Measurements from ENCODE around the gene BMP6. TPM values are rescaled to one million over a fixed set of nuclear protein-coding genes. Genes with fewer than 3 reads are reported as not detected.

BMP6 gene
- total RNA-seq, result 0.74 TPM in 1 of 2 replicates, not detected in the other
- polyA plus RNA-seq, result not detected in 2 replicates

GRCh38 chr6:7725849-7726415, at the start of gene BMP6:
TSS of gene BMP6 (plus strand) at chr6:7726099. CDS start at chr6:7726956, 857 bp downstream.
- peaks cover 93% of the 10 kb centered on the region for H3K27me3 ChIP-seq
- H3K4me3 ChIP-seq, result peak within 1 kb of the TSS; percentile 40
- no peaks in the 10 kb centered on the region for H3K36me3 ChIP-seq
- H3K27ac ChIP-seq, result no peak within 1 kb of the TSS
- DNase-seq (ENCODE audit: low read depth in 1 of 2, low spot score in 1 of 2), result peak; percentile 90 to 96
- peaks cover 5% of the 10 kb centered on the region for H3K4me1 ChIP-seq (ENCODE audit: low read depth)
- no peak for TF ChIP-seq CTCF (IDR thresholded peaks at IDR 0.05; ENCODE audit: low read depth, low read length)
- H3K9me3 ChIP-seq (ENCODE audit: low read depth), result no peaks in the 10 kb centered on the region

- Histone ChIP-seq H3K27me3 (no peaks in the 10 kb centered on the region), H3K4me3 (no peak overlapping the region), H3K36me3 (no peaks in the 10 kb centered on the region), H3K4me1 (ENCODE audit: low read depth) (no peaks in the 10 kb centered on the region), H3K9me3 (ENCODE audit: low read depth) (no peaks in the 10 kb centered on the region), H3K27ac (no peak overlapping the region)
- TF ChIP-seq CTCF (IDR thresholded peaks at IDR 0.05; ENCODE audit: low read depth, low read length), result no peak
- DNase-seq (ENCODE audit: low read depth in 1 of 2, low spot score in 1 of 2), result no peak
Measured at GRCh38 chr6:7677229-7677628, 48.7 kb upstream of the BMP6 start.

DNA sequence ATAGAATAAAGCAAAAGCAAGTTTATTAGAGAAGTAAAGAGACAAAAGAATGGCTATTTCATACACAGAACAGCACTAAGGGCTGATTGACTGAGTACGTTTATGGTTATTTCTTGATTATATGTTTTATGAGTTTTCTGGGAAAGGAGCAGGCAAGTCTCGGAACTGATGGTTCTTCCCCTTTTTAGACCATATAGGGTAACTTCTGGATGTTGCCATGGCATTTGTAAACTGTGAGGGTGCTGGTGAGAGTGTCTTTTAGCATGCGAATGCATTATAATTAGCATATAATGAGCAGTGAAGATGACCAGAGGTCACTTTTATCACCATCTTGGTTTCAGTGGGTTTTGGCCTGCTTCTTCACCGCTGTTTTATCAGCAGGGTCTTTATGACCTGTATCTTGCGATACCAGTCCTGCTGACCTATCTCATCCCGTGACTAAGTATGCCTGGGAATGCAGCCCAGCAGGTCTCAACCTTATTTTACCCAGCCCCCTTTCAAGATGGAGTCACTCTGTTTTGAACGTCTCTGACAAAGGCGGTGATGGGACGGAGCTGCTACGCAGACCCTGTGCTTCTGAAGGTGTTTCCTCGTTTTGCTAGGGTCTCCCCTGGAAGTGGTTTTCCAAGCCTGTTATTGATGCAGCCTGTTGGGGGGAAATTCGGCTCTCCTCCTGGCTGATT, 45.4 kb upstream of the BMP6 start:
- Histone ChIP-seq H3K36me3 (no peaks in the 10 kb centered on the region), H3K27ac (no peak overlapping the region), H3K9me3 (ENCODE audit: low read depth) (no peaks in the 10 kb centered on the region), H3K27me3 (no peaks in the 10 kb centered on the region), H3K4me1 (ENCODE audit: low read depth) (no peaks in the 10 kb centered on the region), H3K4me3 (no peak overlapping the region)
- DNase-seq (ENCODE audit: low read depth in 1 of 2, low spot score in 1 of 2), result no peak
- no peak for TF ChIP-seq CTCF (IDR thresholded peaks at IDR 0.05; ENCODE audit: low read depth, low read length)

DNA sequence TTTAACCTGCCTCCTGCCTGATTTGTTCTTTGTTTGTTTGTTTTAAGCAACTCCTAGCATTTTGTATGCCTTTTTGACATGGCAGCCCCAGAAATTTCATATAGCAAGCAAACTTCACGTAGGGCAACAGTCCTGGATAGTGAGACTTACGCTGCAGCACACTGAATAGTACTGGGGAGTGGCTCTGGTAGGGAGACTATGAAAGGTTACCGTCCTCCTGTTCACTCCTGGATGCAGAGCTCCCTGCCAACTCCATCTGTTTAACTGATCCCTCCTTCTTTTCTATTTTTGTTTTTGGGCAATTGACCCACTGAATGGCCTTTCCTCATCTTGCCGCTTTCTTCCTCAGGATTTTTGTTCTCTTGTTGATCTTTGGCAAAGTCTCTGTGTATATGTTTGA, 44.5 kb upstream of the BMP6 start:
- no peak for DNase-seq (ENCODE audit: low read depth in 1 of 2, low spot score in 1 of 2)
- TF ChIP-seq CTCF (IDR thresholded peaks at IDR 0.05; ENCODE audit: low read depth, low read length), result no peak
- Histone ChIP-seq H3K9me3 (ENCODE audit: low read depth) (no peaks in the 10 kb centered on the region), H3K36me3 (no peaks in the 10 kb centered on the region), H3K27ac (no peak overlapping the region), H3K4me1 (ENCODE audit: low read depth) (no peaks in the 10 kb centered on the region), H3K27me3 (no peaks in the 10 kb centered on the region), H3K4me3 (no peak overlapping the region)

- no peaks in the 10 kb centered on the region for H3K4me1 ChIP-seq (ENCODE audit: low read depth)
- no peak for DNase-seq (ENCODE audit: low read depth in 1 of 2, low spot score in 1 of 2)
- no peaks in the 10 kb centered on the region for H3K9me3 ChIP-seq (ENCODE audit: low read depth)
- TF ChIP-seq CTCF (IDR thresholded peaks at IDR 0.05; ENCODE audit: low read depth, low read length), result no peak
- H3K4me3 ChIP-seq, result no peak overlapping the region
- no peaks in the 10 kb centered on the region for H3K27me3 ChIP-seq
- no peak overlapping the region for H3K27ac ChIP-seq
- H3K36me3 ChIP-seq, result no peaks in the 10 kb centered on the region
Measured at GRCh38 chr6:7684076-7684475, 41.8 kb upstream of the BMP6 start.
